GM23338 (cell line): ENCODE results near the gene CCN2. TPM values are rescaled to one million over a fixed set of nuclear protein-coding genes. Genes with fewer than 3 reads are reported as not detected.

ENCODE experiments used
- ATAC-seq: fragments of 200-7000 bp; cut with Tn5 transposase; 3 replicates; pipeline ENCODE4 v1.9.1; 2020
- DNase-seq: peaks from one replicate; pipeline ENCODE4 v3.0.0-alpha.2; 2015; ENCODE audit warnings: low spot score
- H2AFZ ChIP-seq: fragments of 200-600 bp; sonication (generic); 2 replicates; pipeline ENCODE4 v1.8.0; 2016; ENCODE audit warnings: antibody characterized with exemption, mild to moderate bottlenecking, moderate library complexity
- H3F3A ChIP-seq: fragments of 200-600 bp; sonication (generic); replicated peaks from 2 replicates; pipeline ENCODE4 v1.8.0; 2017; ENCODE audit warnings: antibody characterized with exemption, mixed run types, low read depth
- H3K27ac ChIP-seq: fragments of 200-600 bp; sonication (generic); 2 replicates; pipeline ENCODE4 v1.6.1; 2016; ENCODE audit warnings: low read depth
- H3K27me3 ChIP-seq: fragments of 200-600 bp; sonication (generic); 2 replicates; pipeline ENCODE4 v1.8.0; 2016; ENCODE audit warnings: mild to moderate bottlenecking, mixed run types, moderate library complexity; ENCODE audit not compliant: insufficient read depth
- H3K36me3 ChIP-seq: fragments of 200-600 bp; sonication (generic); 2 replicates; pipeline ENCODE4 v1.8.0; 2016; ENCODE audit warnings: mild to moderate bottlenecking; ENCODE audit not compliant: insufficient read depth
- H3K4me1 ChIP-seq: fragments of 200-600 bp; sonication (generic); 2 replicates; pipeline ENCODE4 v1.8.0; 2016; ENCODE audit warnings: mild to moderate bottlenecking, moderate library complexity; ENCODE audit not compliant: insufficient read depth
- H3K4me2 ChIP-seq: fragments of 200-600 bp; sonication (generic); 2 replicates; pipeline ENCODE4 v1.7.1; 2017; ENCODE audit warnings: mixed run types
- H3K4me3 ChIP-seq: fragments of 200-600 bp; sonication (generic); 2 replicates; pipeline ENCODE4 v1.6.1; 2016; ENCODE audit warnings: mixed run types
- H3K79me2 ChIP-seq: fragments of 200-600 bp; sonication (generic); replicated peaks from 2 replicates; pipeline ENCODE4 v1.8.0; 2017; ENCODE audit warnings: mild to moderate bottlenecking; ENCODE audit not compliant: insufficient read depth
- H3K9me2 ChIP-seq: fragments of 200-600 bp; sonication (generic); 2 replicates; pipeline ENCODE4 v1.8.0; 2017; ENCODE audit not compliant: insufficient read depth
- H4K20me1 ChIP-seq: fragments of 200-600 bp; sonication (generic); replicated peaks from 2 replicates; pipeline ENCODE4 v1.8.0; 2017; ENCODE audit warnings: mild to moderate bottlenecking; ENCODE audit not compliant: insufficient read depth
- H3K27ac Mint-ChIP-seq: 2 replicates; pipeline ENCODE4 v1.8.0; 2020; ENCODE audit warnings: inconsistent platforms, mild to moderate bottlenecking, moderate library complexity, mixed read lengths
- H3K27me3 Mint-ChIP-seq: 3 replicates; pipeline ENCODE4 v1.8.0; 2022; ENCODE audit warnings: low read depth, mild to moderate bottlenecking, moderate library complexity, mixed read lengths, inconsistent platforms; ENCODE audit not compliant: insufficient read depth, poor library complexity
- H3K36me3 Mint-ChIP-seq: 3 replicates; pipeline ENCODE4 v1.8.0; 2021; ENCODE audit warnings: low read depth, mild to moderate bottlenecking, inconsistent platforms, moderate library complexity, mixed read lengths
- H3K4me1 Mint-ChIP-seq: 3 replicates; pipeline ENCODE4 v1.8.0; 2020; ENCODE audit warnings: mild to moderate bottlenecking, inconsistent platforms, mixed read lengths
- H3K4me3 Mint-ChIP-seq: 3 replicates; pipeline ENCODE4 v1.8.0; 2021; ENCODE audit warnings: moderate library complexity, mild to moderate bottlenecking, inconsistent platforms, mixed read lengths
- H3K9me3 Mint-ChIP-seq: 3 replicates; pipeline ENCODE4 v1.8.0; 2020; ENCODE audit warnings: moderate library complexity, mild to moderate bottlenecking, inconsistent platforms, mixed read lengths
- CREB1 ChIP-seq: fragments of 250-450 bp; sonication (Bioruptor Pico); IDR thresholded peaks from 2 replicates; pipeline ENCODE4 v1.5.0; 2020; ENCODE audit warnings: low read depth, mild to moderate bottlenecking, moderate library complexity
- CTCF ChIP-seq, 2 experiments: fragments of 200-600 bp in 1 of 2; sonication (generic) in 1 of 2; conservative IDR thresholded peaks; 2 replicates each; pipeline versions ENCODE4 v1.5.1 to v1.6.1; 2016 to 2017; ENCODE audit warnings: antibody characterized with exemption in 2 of 2, low read depth in 2 of 2, mild to moderate bottlenecking in 2 of 2, moderate library complexity in 1 of 2
- ETS1 ChIP-seq: IDR thresholded peaks from 2 replicates; pipeline ENCODE4 v1.6.1; 2016; ENCODE audit warnings: antibody characterized with exemption
- EZH2 ChIP-seq: fragments of 200-600 bp; sonication (generic); IDR thresholded peaks from one replicate; pipeline ENCODE4 v1.8.0; 2017; ENCODE audit warnings: antibody characterized with exemption, mild to moderate bottlenecking, low read depth; ENCODE audit not compliant: unreplicated experiment
- EZH2phosphoT487 ChIP-seq: fragments of 200-600 bp; sonication (generic); IDR thresholded peaks from one replicate; pipeline ENCODE4 v1.8.1; 2018; ENCODE audit warnings: antibody characterized with exemption; ENCODE audit not compliant: unreplicated experiment
- JUNB ChIP-seq: IDR thresholded peaks from one replicate; pipeline ENCODE4 v1.6.1; 2016; ENCODE audit warnings: antibody characterized with exemption; ENCODE audit not compliant: unreplicated experiment
- NANOG ChIP-seq: IDR thresholded peaks from 2 replicates; pipeline ENCODE4 v1.6.1; 2016; ENCODE audit warnings: antibody characterized with exemption, borderline replicate concordance
- POLR2AphosphoS5 ChIP-seq: IDR thresholded peaks from 2 replicates; pipeline ENCODE4 v1.6.1; 2016; ENCODE audit warnings: antibody characterized with exemption, low read depth
- REST ChIP-seq: IDR thresholded peaks from one replicate; pipeline ENCODE4 v1.6.1; 2018; ENCODE audit warnings: antibody characterized with exemption; ENCODE audit not compliant: unreplicated experiment
- STAT1 ChIP-seq: IDR thresholded peaks from one replicate; pipeline ENCODE4 v1.6.1; 2016; ENCODE audit warnings: antibody characterized with exemption; ENCODE audit not compliant: unreplicated experiment
- ZNF114 ChIP-seq: fragments of 250-450 bp; sonication (Bioruptor Pico); IDR thresholded peaks from 2 replicates; pipeline ENCODE4 v1.5.0; 2020; ENCODE audit warnings: mild to moderate bottlenecking, moderate library complexity
- ZNF331 ChIP-seq: fragments of 250-450 bp; sonication (Bioruptor Pico); IDR thresholded peaks from 2 replicates; pipeline ENCODE4 v1.5.0; 2020; ENCODE audit warnings: low read depth, mild to moderate bottlenecking, moderate library complexity
- ZNF462 ChIP-seq: fragments of 250-450 bp; sonication (Bioruptor Pico); IDR thresholded peaks from 2 replicates; pipeline ENCODE4 v1.5.0; 2020; ENCODE audit warnings: mild to moderate bottlenecking, moderate library complexity
- polyA plus RNA-seq: library from polyadenylated mRNA; unstranded; fragments of >200 nt; fragmentation: Nextera tagmentation; extraction: Ambion mirVana; gene quantifications from 2 replicates; pipeline ENCODE4 v1.2.1, GENCODE V29; 2016
- total RNA-seq: library from RNA; depleted of rRNA; stranded (reverse); fragments of >200 nt; shearing (Covaris generic); gene quantifications from 2 replicates; pipeline ENCODE4 v1.2.3, GENCODE V29; 2014

CCN2 gene
- total and polyA plus RNA-seq, 2 experiments from 2014 or later: 128 to 159 TPM

- TF ChIP-seq CTCF (conservative IDR thresholded peaks at IDR 0.05; ENCODE audit: low read depth in 2 of 2) (no peak), EZH2 (no peak), ZNF331 (CRISPR knock-in tag) (no peak), EZH2phosphoT487 (no peak), NANOG (no peak), ETS1 (no peak), ZNF114 (CRISPR knock-in tag) (no peak), CREB1 (no peak)
Measured at GRCh38 chr6:131967948-131968347, 16.8 kb upstream of the CCN2 start (continued).

- Histone ChIP-seq H3K27me3 (no peaks in the 10 kb centered on the region), H3F3A (no peaks in the 10 kb centered on the region), H4K20me1 (no peaks in the 10 kb centered on the region), H3K4me1 (0 out of 2 replicates have a peak, but pooled peaks cover 3% of the 10 kb centered on the region), H3K9me2 (0 out of 2 replicates have a peak, but pooled peaks cover 6% of the 10 kb centered on the region), H3K27ac (no peak overlapping the region), H3K36me3 (no peaks in the 10 kb centered on the region), H3K4me3 (no peak overlapping the region), H3K4me2 (no peak overlapping the region), H3K79me2 (no peaks in the 10 kb centered on the region), H2AFZ (no peak overlapping the region)
- Mint-ChIP-seq H3K36me3 (no peaks in the 10 kb centered on the region), H3K9me3 (no peaks in the 10 kb centered on the region), H3K27me3 (no peaks in the 10 kb centered on the region), H3K27ac (no peak overlapping the region), H3K4me3 (no peak overlapping the region), H3K4me1 (peaks cover 11% of the 10 kb centered on the region; the same call in 2 of the 3 replicates)
- ATAC-seq: no peak
- DNase-seq: no peak
- TF ChIP-seq EZH2: no peak
- no peak for TF ChIP-seq ZNF331 (CRISPR knock-in tag)
- TF ChIP-seq ZNF462 (CRISPR knock-in tag): no peak
- no peak for TF ChIP-seq ZNF114 (CRISPR knock-in tag)
- TF ChIP-seq REST: no peak
- no peak for TF ChIP-seq NANOG
- TF ChIP-seq STAT1: no peak
- TF ChIP-seq JUNB: no peak
- TF ChIP-seq POLR2AphosphoS5: no peak
Measured at GRCh38 chr6:131966443-131966842, 15.3 kb upstream of the CCN2 start.
